ENCODE measurements around the gene BCL2. TPM values are rescaled to one million over a fixed set of nuclear protein-coding genes. Genes with fewer than 3 reads are reported as not detected.

BCL2 gene
- total RNA-seq, 1 donor from 2014 or later: 2.4 TPM

- H3K36me3 ChIP-seq (ENCODE audit: control insufficient read depth, insufficient read depth, low read length): no peaks in the 10 kb centered on the region
- TF ChIP-seq, protein P1, sequence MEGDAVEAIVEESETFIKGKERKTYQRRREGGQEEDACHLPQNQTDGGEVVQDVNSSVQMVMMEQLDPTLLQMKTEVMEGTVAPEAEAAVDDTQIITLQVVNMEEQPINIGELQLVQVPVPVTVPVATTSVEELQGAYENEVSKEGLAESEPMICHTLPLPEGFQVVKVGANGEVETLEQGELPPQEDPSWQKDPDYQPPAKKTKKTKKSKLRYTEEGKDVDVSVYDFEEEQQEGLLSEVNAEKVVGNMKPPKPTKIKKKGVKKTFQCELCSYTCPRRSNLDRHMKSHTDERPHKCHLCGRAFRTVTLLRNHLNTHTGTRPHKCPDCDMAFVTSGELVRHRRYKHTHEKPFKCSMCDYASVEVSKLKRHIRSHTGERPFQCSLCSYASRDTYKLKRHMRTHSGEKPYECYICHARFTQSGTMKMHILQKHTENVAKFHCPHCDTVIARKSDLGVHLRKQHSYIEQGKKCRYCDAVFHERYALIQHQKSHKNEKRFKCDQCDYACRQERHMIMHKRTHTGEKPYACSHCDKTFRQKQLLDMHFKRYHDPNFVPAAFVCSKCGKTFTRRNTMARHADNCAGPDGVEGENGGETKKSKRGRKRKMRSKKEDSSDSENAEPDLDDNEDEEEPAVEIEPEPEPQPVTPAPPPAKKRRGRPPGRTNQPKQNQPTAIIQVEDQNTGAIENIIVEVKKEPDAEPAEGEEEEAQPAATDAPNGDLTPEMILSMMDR (IDR thresholded peaks at IDR 0.05; ENCODE audit: insufficient read depth, low read length, severe bottlenecking): no peak
- FAIRE-seq: no peak
- no peak overlapping the region for H3K4me3 ChIP-seq (ENCODE audit: low read depth, low read length)
- no peaks in the 10 kb centered on the region for H3K27me3 ChIP-seq (ENCODE audit: control insufficient read depth, insufficient read depth, low read length)
- no peak for DNase-seq (ENCODE audit: low read depth)
Measured at GRCh38 chr18:63247926-63248325, 71.6 kb downstream of the BCL2 start.

- TF ChIP-seq, protein P1 (IDR thresholded peaks at IDR 0.05; ENCODE audit: insufficient read depth, low read length, severe bottlenecking): no peak
- no peak overlapping the region for H3K4me3 ChIP-seq (ENCODE audit: low read depth, low read length)
- no peaks in the 10 kb centered on the region for H3K27me3 ChIP-seq (ENCODE audit: control insufficient read depth, insufficient read depth, low read length)
- H3K36me3 ChIP-seq (ENCODE audit: control insufficient read depth, insufficient read depth, low read length): no peaks in the 10 kb centered on the region
- DNase-seq (ENCODE audit: low read depth): no peak
- no peak for FAIRE-seq
Measured at GRCh38 chr18:63247506-63247905, 72.1 kb downstream of the BCL2 start.

DNA sequence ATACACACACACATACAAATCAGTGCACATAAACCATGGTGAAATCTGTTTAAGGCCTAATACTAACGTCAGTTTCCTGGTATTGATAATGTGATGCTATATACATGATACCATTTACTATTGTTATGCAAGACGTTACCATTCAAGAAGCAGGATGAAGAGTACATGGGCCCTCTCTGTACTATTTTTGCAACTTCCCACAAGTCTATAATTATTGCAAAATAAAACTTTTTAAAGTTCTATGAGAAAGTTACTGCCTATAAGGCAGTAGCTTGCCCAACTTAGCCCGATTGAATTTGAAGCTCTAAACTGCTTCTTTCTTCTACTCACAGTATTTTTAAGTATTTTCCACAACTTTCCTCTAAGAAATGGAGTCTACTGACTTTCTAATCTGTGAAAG, 74.0 kb downstream of the BCL2 start:
- TF ChIP-seq, protein P1 (IDR thresholded peaks at IDR 0.05; ENCODE audit: insufficient read depth, low read length, severe bottlenecking): no peak
- FAIRE-seq (no peak), DNase-seq (ENCODE audit: low read depth) (no peak)
- Histone ChIP-seq H3K4me3 (ENCODE audit: low read depth, low read length) (no peak overlapping the region), H3K27me3 (ENCODE audit: control insufficient read depth, insufficient read depth, low read length) (no peaks in the 10 kb centered on the region), H3K36me3 (ENCODE audit: control insufficient read depth, insufficient read depth, low read length) (no peaks in the 10 kb centered on the region)

DNA sequence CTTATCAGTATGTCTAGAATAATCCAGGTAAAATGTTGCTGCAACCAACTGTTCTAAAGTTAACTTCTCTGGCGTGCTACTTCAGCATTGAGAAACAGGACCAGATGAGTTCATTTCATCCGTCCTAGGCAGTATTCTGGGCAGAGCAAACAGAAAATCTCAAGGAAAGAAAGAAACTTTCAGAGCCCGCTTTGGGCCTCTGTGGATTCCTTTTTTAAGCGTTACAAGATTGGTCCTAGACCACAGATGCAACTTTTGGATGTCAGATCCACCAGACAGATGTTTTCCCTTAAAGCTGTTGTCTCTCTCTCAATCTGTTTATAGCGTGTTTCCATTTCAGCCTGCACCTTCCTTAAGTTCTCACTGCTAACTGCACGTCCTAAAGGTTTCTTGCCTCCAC, 75.0 kb downstream of the BCL2 start:
- no peaks in the 10 kb centered on the region for H3K36me3 ChIP-seq (ENCODE audit: control insufficient read depth, insufficient read depth, low read length)
- FAIRE-seq (no peak), DNase-seq (ENCODE audit: low read depth) (no peak)
- no peak overlapping the region for H3K4me3 ChIP-seq (ENCODE audit: low read depth, low read length)
- TF ChIP-seq, protein P1 (IDR thresholded peaks at IDR 0.05; ENCODE audit: insufficient read depth, low read length, severe bottlenecking): no peak
- no peaks in the 10 kb centered on the region for H3K27me3 ChIP-seq (ENCODE audit: control insufficient read depth, insufficient read depth, low read length)

GRCh38 chr18:63241760-63242159, 77.8 kb downstream of the BCL2 start:
- TF ChIP-seq, protein P1 (IDR thresholded peaks at IDR 0.05; ENCODE audit: insufficient read depth, low read length, severe bottlenecking): no peak
- Histone ChIP-seq H3K36me3 (ENCODE audit: control insufficient read depth, insufficient read depth, low read length) (no peaks in the 10 kb centered on the region), H3K27me3 (ENCODE audit: control insufficient read depth, insufficient read depth, low read length) (no peaks in the 10 kb centered on the region), H3K4me3 (ENCODE audit: low read depth, low read length) (no peak overlapping the region)
- DNase-seq (ENCODE audit: low read depth) (no peak), FAIRE-seq (no peak)

- Histone ChIP-seq H3K27me3 (ENCODE audit: control insufficient read depth, insufficient read depth, low read length) (no peaks in the 10 kb centered on the region), H3K4me3 (ENCODE audit: low read depth, low read length) (no peak overlapping the region), H3K36me3 (ENCODE audit: control insufficient read depth, insufficient read depth, low read length) (no peaks in the 10 kb centered on the region)
- TF ChIP-seq, protein P1 (IDR thresholded peaks at IDR 0.05; ENCODE audit: insufficient read depth, low read length, severe bottlenecking): no peak
- DNase-seq (ENCODE audit: low read depth) (no peak), FAIRE-seq (no peak)
Measured at GRCh38 chr18:63241317-63241712, 78.3 kb downstream of the BCL2 start.

All from bronchial epithelial cell (primary cell).